H1 (cell line): Measurements from ENCODE around the gene LTA. TPM values are rescaled to one million over a fixed set of nuclear protein-coding genes. Genes with fewer than 3 reads are reported as not detected.

Experiments used
- CTCF ChIA-PET: fragments of 300-600 bp; sonication (Branson Sonifier 250); formaldehyde crosslinking; loops from one replicate; lab custom pipeline; 2021; ENCODE audit not compliant: partially characterized antibody; lab: Charles Lee
- POLR2A ChIA-PET: fragments of 300-600 bp; sonication (Branson Sonifier 250); formaldehyde crosslinking; loops from one replicate; lab custom pipeline; 2021; ENCODE audit warnings: inconsistent platforms; ENCODE audit not compliant: partially characterized antibody; lab: Charles Lee
- DNase-seq, 2 experiments: peaks; one replicate each; pipeline versions ENCODE4 v3.0.0 to v3.0.0-alpha.2; 2010 to 2022; ENCODE audit warnings: low spot score in 2 of 2, low read depth in 1 of 2, mixed read lengths in 1 of 2
- FAIRE-seq: peaks from 2 replicates; lab custom pipeline; 2011; peaks lifted over from hg19 to GRCh38; lab: Jason Lieb, UNC
- H2AFZ ChIP-seq: 2 replicates; pipeline ENCODE4 v1.8.1; 2012; ENCODE audit warnings: low read length, inconsistent platforms
- H2AK5ac ChIP-seq: 2 replicates; pipeline ENCODE4 v1.6.1; 2013; ENCODE audit warnings: low read depth, low read length
- H2BK120ac ChIP-seq: replicated peaks from 2 replicates; pipeline ENCODE3; 2013; ENCODE audit warnings: low read depth, low read length, inconsistent platforms
- H2BK12ac ChIP-seq: 2 replicates; pipeline ENCODE4 v1.6.1; 2013; ENCODE audit warnings: low read depth, low read length
- H2BK15ac ChIP-seq: 2 replicates; pipeline ENCODE4 v1.6.1; 2013; ENCODE audit warnings: low read length
- H2BK20ac ChIP-seq: 2 replicates; pipeline ENCODE4 v1.6.1; 2013; ENCODE audit warnings: low read length
- H2BK5ac ChIP-seq: 2 replicates; pipeline ENCODE4 v1.6.1; 2013; ENCODE audit warnings: low read depth, low read length
- H3K14ac ChIP-seq: 2 replicates; pipeline ENCODE4 v1.6.1; 2013; ENCODE audit warnings: inconsistent platforms; ENCODE audit not compliant: insufficient read length
- H3K18ac ChIP-seq: 2 replicates; pipeline ENCODE4 v1.6.1; 2013; ENCODE audit warnings: low read length; ENCODE audit errors: extremely low read depth
- H3K23ac ChIP-seq: 2 replicates; pipeline ENCODE4 v1.6.1; 2013; ENCODE audit warnings: inconsistent platforms; ENCODE audit not compliant: insufficient read length
- H3K23me2 ChIP-seq: 2 replicates; pipeline ENCODE4 v1.6.1; 2013; ENCODE audit warnings: low read depth, low read length
- H3K27ac ChIP-seq: 2 replicates; pipeline ENCODE4 v1.6.1; 2011; ENCODE audit warnings: low read depth, low read length, inconsistent platforms
- H3K27me3 ChIP-seq, 4 experiments: replicated peaks in 1 of 4; 1 replicate in 1 of 4; 2 replicates in 3 of 4; pipeline versions ENCODE4 v1.6.1 to v1.8.1; 2011 to 2013; ENCODE audit warnings: low read length in 3 of 4, mild to moderate bottlenecking in 3 of 4, inconsistent platforms in 2 of 4, mixed read lengths in 2 of 4, moderate library complexity in 1 of 4; ENCODE audit not compliant: control insufficient read depth in 3 of 4, insufficient read depth in 3 of 4; ENCODE audit errors: extremely low read depth in 1 of 4
- H3K36me3 ChIP-seq, 4 experiments: 2 replicates each; pipeline versions ENCODE4 v1.6.1 to v1.8.1; 2011 to 2013; ENCODE audit warnings: mild to moderate bottlenecking in 4 of 4, low read length in 3 of 4, moderate library complexity in 2 of 4, control low read depth in 1 of 4, inconsistent platforms in 1 of 4; ENCODE audit not compliant: insufficient read depth in 4 of 4, control insufficient read depth in 2 of 4
- H3K4ac ChIP-seq: replicated peaks from 2 replicates; pipeline ENCODE3; 2013; ENCODE audit warnings: low read length, low read depth, mixed read lengths, inconsistent platforms; ENCODE audit not compliant: insufficient read length
- H3K4me1 ChIP-seq, 4 experiments: replicated peaks in 1 of 4; 1 replicate in 1 of 4; 2 replicates in 3 of 4; pipeline versions ENCODE4 v1.6.1 to v1.8.1; 2011 to 2013; ENCODE audit warnings: low read length in 3 of 4, inconsistent platforms in 2 of 4, mixed read lengths in 1 of 4; ENCODE audit not compliant: insufficient read depth in 4 of 4, control insufficient read depth in 3 of 4
- H3K4me2 ChIP-seq, 2 experiments: 2 replicates each; pipeline versions ENCODE4 v1.6.1 to v1.8.1; 2011 to 2013; ENCODE audit warnings: low read depth in 2 of 2, low read length in 2 of 2, control low read depth in 1 of 2, inconsistent platforms in 1 of 2, mild to moderate bottlenecking in 1 of 2; ENCODE audit not compliant: insufficient read depth in 1 of 2
- H3K4me3 ChIP-seq, 4 experiments: fragments of 200-600, 300-600 bp in 1 of 4; sonication (generic), shearing (Covaris generic), sonication (Bioruptor Twin) in 1 of 4; 2 replicates each; pipeline versions ENCODE4 v1.5.1 to v1.8.1; 2011 to 2016; ENCODE audit warnings: low read length in 4 of 4, low read depth in 3 of 4, control low read depth in 2 of 4, inconsistent platforms in 2 of 4, mild to moderate bottlenecking in 2 of 4, mixed read lengths in 1 of 4, moderate library complexity in 1 of 4; ENCODE audit not compliant: insufficient read depth in 2 of 4; ENCODE audit errors: extremely low read depth in 1 of 4
- H3K56ac ChIP-seq: replicated peaks from 2 replicates; pipeline ENCODE3; 2013; ENCODE audit warnings: low read depth, mild to moderate bottlenecking, mixed read lengths, low read length, inconsistent platforms; ENCODE audit not compliant: insufficient read length
- H3K79me1 ChIP-seq: 2 replicates; pipeline ENCODE4 v1.6.1; 2013; ENCODE audit warnings: low read depth, low read length, control low read depth
- H3K79me2 ChIP-seq, 2 experiments: 2 replicates each; pipeline versions ENCODE4 v1.6.1 to v1.8.1; 2012 to 2013; ENCODE audit warnings: low read length in 2 of 2, mild to moderate bottlenecking in 2 of 2, inconsistent platforms in 1 of 2; ENCODE audit not compliant: insufficient read depth in 2 of 2, control insufficient read depth in 1 of 2
- H3K9ac ChIP-seq, 4 experiments: replicated peaks in 1 of 4; 1 replicate in 1 of 4; 2 replicates in 3 of 4; pipeline versions ENCODE4 v1.6.1 to v1.8.1; 2011 to 2013; ENCODE audit warnings: low read depth in 3 of 4, low read length in 3 of 4, control low read depth in 2 of 4, mild to moderate bottlenecking in 2 of 4, moderate library complexity in 2 of 4, inconsistent platforms in 1 of 4; ENCODE audit errors: extremely low read depth in 1 of 4
- H3K9me3 ChIP-seq, 2 experiments: 2 replicates each; pipeline versions ENCODE4 v1.6.1 to v1.8.1; 2012 to 2013; ENCODE audit warnings: mild to moderate bottlenecking in 2 of 2, moderate library complexity in 2 of 2, control low read depth in 1 of 2, inconsistent platforms in 1 of 2, low read depth in 1 of 2, low read length in 1 of 2, mixed read lengths in 1 of 2; ENCODE audit not compliant: insufficient read depth in 2 of 2
- H4K20me1 ChIP-seq, 2 experiments: replicated peaks in 1 of 2; 2 replicates each; pipeline versions ENCODE3 to v1.8.1; 2011 to 2013; ENCODE audit warnings: inconsistent platforms in 2 of 2, low read length in 2 of 2, mild to moderate bottlenecking in 1 of 2; ENCODE audit not compliant: insufficient read depth in 2 of 2, control insufficient read depth in 1 of 2
- H4K5ac ChIP-seq: 2 replicates; pipeline ENCODE4 v1.6.1; 2013; ENCODE audit warnings: low read length, low read depth, mixed read lengths, inconsistent platforms; ENCODE audit not compliant: insufficient read length
- H4K8ac ChIP-seq: 2 replicates; pipeline ENCODE4 v1.8.0; 2013; ENCODE audit warnings: mild to moderate bottlenecking, moderate library complexity, low read length, inconsistent platforms; ENCODE audit not compliant: insufficient read depth; ENCODE audit errors: extremely low read depth
- H4K91ac ChIP-seq: replicated peaks from 2 replicates; pipeline ENCODE3; 2013; ENCODE audit warnings: low read length, mixed read lengths, inconsistent platforms; ENCODE audit not compliant: insufficient read length
- CEBPB ChIP-seq: IDR thresholded peaks from 2 replicates; pipeline ENCODE4 v1.6.1; 2012; ENCODE audit warnings: low read depth, low read length
- EGR1 ChIP-seq: IDR thresholded peaks from 2 replicates; pipeline ENCODE4 v1.6.1; 2011; ENCODE audit warnings: low read depth, low read length, borderline replicate concordance
- FOSL1 ChIP-seq: IDR thresholded peaks from 2 replicates; pipeline ENCODE4 v1.6.1; 2011; ENCODE audit warnings: mild to moderate bottlenecking, low read depth, low read length, moderate library complexity; ENCODE audit not compliant: insufficient read depth
- NRF1 ChIP-seq: IDR thresholded peaks from 2 replicates; pipeline ENCODE4 v1.6.1; 2011; ENCODE audit warnings: mild to moderate bottlenecking, low read depth, low read length, improper control_type of control experiment
- RXRA ChIP-seq: IDR thresholded peaks from 2 replicates; pipeline ENCODE4 v1.6.1; 2011; ENCODE audit warnings: low read depth, mild to moderate bottlenecking, low read length, moderate library complexity; ENCODE audit not compliant: insufficient read depth
- SIN3A ChIP-seq, 2 experiments: IDR thresholded peaks in 1 of 2; conservative IDR thresholded peaks in 1 of 2; 2 replicates each; pipeline ENCODE4 v1.6.1; 2011 to 2012; ENCODE audit warnings: low read length in 2 of 2, improper control_type of control experiment in 1 of 2, low read depth in 1 of 2, mild to moderate bottlenecking in 1 of 2
- SP4 ChIP-seq: IDR thresholded peaks from 2 replicates; pipeline ENCODE4 v1.6.1; 2012; ENCODE audit warnings: low read length, inconsistent platforms
- SUZ12 ChIP-seq: fragments of 200-600 bp; sonication (generic); IDR thresholded peaks from 2 replicates; pipeline ENCODE4 v1.6.1; 2012; ENCODE audit warnings: mild to moderate bottlenecking, inconsistent platforms, low read length, moderate library complexity, mixed read lengths
- ZNF274 ChIP-seq: IDR thresholded peaks from 2 replicates; pipeline ENCODE4 v1.7.0; 2012; ENCODE audit warnings: low read length, borderline replicate concordance; ENCODE audit errors: extremely low read depth
- WGBS, 2 experiments: shearing (Covaris generic) in 1 of 2; methylation state at CpG; one replicate each; pipeline versions ENCODE4 v1.1.6 to v1.1.7; 2013 to 2015; ENCODE audit warnings: low lambda C conversion rate in 2 of 2, mixed read lengths in 2 of 2, inconsistent platforms in 1 of 2, low coverage in 1 of 2, missing lambda C conversion rate in 1 of 2; ENCODE audit not compliant: insufficient replicate concordance in 2 of 2, insufficient coverage in 1 of 2, insufficient read length in 1 of 2; ENCODE audit errors: extremely low coverage in 1 of 2, missing lambda C conversion rate in 1 of 2; 5-methylcytosine and 5-hydroxymethylcytosine counted together
- polyA plus RNA-seq, 7 experiments: library from polyadenylated mRNA; depleted of rRNA in 3 of 7; stranded (reverse) in 5 of 7; unstranded in 2 of 7; fragments of >200 nt in 5 of 7; fragments of 200-250 nt in 2 of 7; gene quantifications; 1 replicate in 5 of 7; 2 replicates in 1 of 7; 4 replicates in 1 of 7; pipeline versions ENCODE4 v1.2.1 to v1.2.3, GENCODE V29; 2011 to 2013; ENCODE audit warnings: missing spikeins in 2 of 7, mixed read lengths in 2 of 7
- total RNA-seq: library from RNA; stranded (reverse); fragmentation: NEBNext Ultra II Directional; extraction: Animal tissue kit (Norgen Biotek cat#: 25700); gene quantifications from 2 replicates; pipeline ENCODE4 v1.2.1, GENCODE V29; 2021

LTA gene
- total and polyA plus RNA-seq, 2 of the 8 experiments (the other 6 are each of a cell fraction or from before 2014, with no cell fraction given), result not detected

DNA sequence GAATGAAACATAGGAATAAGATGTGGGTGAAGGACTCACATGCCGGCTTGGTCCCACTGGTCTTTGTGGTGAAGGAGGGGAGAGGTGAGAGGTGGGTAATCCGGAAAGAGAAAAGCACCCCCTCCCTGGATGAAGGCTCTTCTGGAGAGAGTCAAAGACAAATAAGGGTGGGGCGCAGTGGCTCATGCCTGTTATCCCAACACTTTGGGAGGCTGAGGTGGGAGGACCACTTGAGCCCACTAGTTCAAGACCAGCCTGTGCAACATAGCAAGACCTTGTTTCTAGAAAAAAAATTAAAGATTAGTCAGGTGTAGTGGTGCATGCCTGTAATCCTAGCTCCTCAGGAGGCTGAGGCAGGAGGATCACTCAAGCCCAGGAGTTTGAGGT is 7.0 kb downstream of the LTA start:
- no peak overlapping the region for H3K14ac ChIP-seq
- H2BK12ac ChIP-seq, result no peak overlapping the region
- H2AFZ ChIP-seq, result no peak overlapping the region
- no peaks in the 10 kb centered on the region for H3K9me3 ChIP-seq
- DNase-seq (no peak), FAIRE-seq (no peak)
- H3K56ac ChIP-seq, result no peak overlapping the region
- H3K23ac ChIP-seq, result no peak overlapping the region
- H4K5ac ChIP-seq, result no peak overlapping the region
- H3K27me3 ChIP-seq, result peaks cover 0 to 8% (median 7%) of the 10 kb centered on the region in 4 experiments; a peak in 5 of 7 replicates
- peaks cover 0 to 6% (median 6%) of the 10 kb centered on the region in 4 experiments; a peak in 6 of 7 replicates for H3K4me1 ChIP-seq
- ChIA-PET POLR2A (interaction anchor here (1.6 to 12.2 kb wide), 5 partner anchors 10 to 82 kb away, joined by 4 to 110 read pairs (median 5); partner anchors contain the start of genes ATP6V1G2, C6orf47 and NFKBIL1), CTCF (interaction anchor here (0.6 to 19.2 kb wide), 6 partner anchors 10 to 39 kb away, joined by 3 to 640 read pairs (median 34); partner anchors contain the start of genes ATP6V1G2, LST1, LTB and NCR3)
- H3K18ac ChIP-seq, result no peak overlapping the region
- no peak overlapping the region for H4K8ac ChIP-seq
- no peak overlapping the region for H3K4me2 ChIP-seq
- no peak overlapping the region for H3K9ac ChIP-seq
- H3K27ac ChIP-seq, result no peak overlapping the region
- H4K91ac ChIP-seq, result no peak overlapping the region
- WGBS, 2 experiments, result 84% methylated on average over 3 of the region's 3 CpGs; no CpG with 5 or more reads in 1 of the 2 experiments
- peaks cover 9% of the 10 kb centered on the region; the same call in 1 of the 2 replicates for H3K23me2 ChIP-seq
- no peak overlapping the region for H2BK15ac ChIP-seq
- no peaks in the 10 kb centered on the region for H3K79me2 ChIP-seq
- no peak overlapping the region for H3K4me3 ChIP-seq
- no peak overlapping the region for H2BK5ac ChIP-seq
- H3K4ac ChIP-seq, result no peak overlapping the region
- H2BK120ac ChIP-seq, result no peak overlapping the region
- no peak overlapping the region for H2BK20ac ChIP-seq
- H4K20me1 ChIP-seq, result no peaks in the 10 kb centered on the region
- no peak overlapping the region for H2AK5ac ChIP-seq
- no peaks in the 10 kb centered on the region for H3K79me1 ChIP-seq
- TF ChIP-seq SP4 (no peak), CEBPB (no peak), SIN3A (conservative IDR thresholded peaks at IDR 0.05 in 1 of 2, IDR thresholded peaks at IDR 0.05 in 1 of 2; ENCODE audit: low read depth in 1 of 2, low read length in 2 of 2) (no peak), SUZ12 (no peak), ZNF274 (no peak), EGR1 (no peak), RXRA (no peak), NRF1 (no peak), FOSL1 (no peak)
- TF ChIP-seq, all 59 proteins: peak for 0
- H3K36me3 ChIP-seq, result no peaks in the 10 kb centered on the region
